HCT116 (cell line): Measurements from ENCODE around the gene CTNNA2. TPM values are rescaled to one million over a fixed set of nuclear protein-coding genes. Genes with fewer than 3 reads are reported as not detected.

Source experiments
- ATAC-seq: fragments of 200-7000 bp; cut with Tn5 transposase; 2 replicates; pipeline ENCODE4 v1.9.1; 2020; ENCODE audit warnings: mild to moderate bottlenecking, moderate library complexity
- BruUV-seq: library from RNA; stranded (reverse); fragments of 400-500 nt; replicated peaks from 2 replicates; lab custom pipeline; 2021; lab: Mats Ljungman, UMichigan
- CTCF ChIA-PET: fragments of 300-600 bp; sonication (Branson Sonifier 250); formaldehyde crosslinking; loops from one replicate; lab custom pipeline; 2021; ENCODE audit warnings: antibody characterized with exemption; lab: Charles Lee
- POLR2A ChIA-PET: fragments of 300-600, 350-600 bp; sonication (Branson Sonifier 250); formaldehyde crosslinking; loops from one replicate; lab custom pipeline; 2021; ENCODE audit warnings: antibody characterized with exemption; lab: Charles Lee
- RAD21 ChIA-PET, 2 experiments: fragments of 300-600 bp; sonication (Branson Sonifier 250); formaldehyde crosslinking; loops; one replicate each; lab custom pipeline; 2023; ENCODE audit warnings: low total read pairs in 2 of 2; ENCODE audit not compliant: uncharacterized antibody in 2 of 2, unreplicated experiment in 2 of 2, low non-redundant PET in 1 of 2; lab: Charles Lee
- DNase-seq: peaks from one replicate; pipeline ENCODE4 v3.0.0-alpha.2; 2010; ENCODE audit warnings: low read depth, low spot score
- H2AFZ ChIP-seq: fragments of 200-600 bp; shearing (Covaris generic), sonication (generic); 2 replicates; pipeline ENCODE4 v1.6.1; 2017; ENCODE audit warnings: low read depth, mixed run types, mixed read lengths, antibody characterized with exemption, low read length; ENCODE audit not compliant: poor library complexity, severe bottlenecking
- H3K27ac ChIP-seq: 2 replicates; pipeline ENCODE4 v1.5.1; 2012; ENCODE audit warnings: low read depth, low read length
- H3K27me3 ChIP-seq: fragments of 200-600 bp; sonication (generic); 2 replicates; pipeline ENCODE4 v1.6.1; 2016; ENCODE audit warnings: mixed run types, low read length, mixed read lengths; ENCODE audit not compliant: insufficient read depth
- H3K36me3 ChIP-seq, 2 experiments: fragments of 200-500 bp in 1 of 2; fragments of 200-600 bp in 1 of 2; sonication (Bioruptor generic) in 1 of 2; sonication (generic) in 1 of 2; 2 replicates each; pipeline versions ENCODE4 v1.5.1 to v1.6.1; 2014 to 2016; ENCODE audit warnings: low read length in 2 of 2, inconsistent platforms in 1 of 2, mixed read lengths in 1 of 2, mixed run types in 1 of 2; ENCODE audit not compliant: insufficient read depth in 2 of 2, control insufficient read depth in 1 of 2
- H3K4me1 ChIP-seq, 2 experiments: fragments of 200-600 bp in 1 of 2; sonication (generic) in 1 of 2; 2 replicates each; pipeline versions ENCODE4 v1.5.1 to v1.6.1; 2012 to 2017; ENCODE audit warnings: low read length in 2 of 2, inconsistent platforms in 1 of 2, mild to moderate bottlenecking in 1 of 2, mixed read lengths in 1 of 2, mixed run types in 1 of 2, moderate library complexity in 1 of 2; ENCODE audit not compliant: insufficient read depth in 2 of 2, control insufficient read depth in 1 of 2
- H3K4me2 ChIP-seq: fragments of 200-600 bp; sonication (generic); 2 replicates; pipeline ENCODE4 v1.6.1; 2017; ENCODE audit warnings: mixed run types, low read length, mixed read lengths
- H3K4me3 ChIP-seq, 2 experiments: fragments of 200-600 bp in 1 of 2; sonication (generic) in 1 of 2; replicated peaks in 1 of 2; 2 replicates each; pipeline ENCODE4 v1.5.1; 2011 to 2016; ENCODE audit warnings: low read length in 2 of 2, control low read depth in 1 of 2, low read depth in 1 of 2, mild to moderate bottlenecking in 1 of 2, mixed read lengths in 1 of 2, mixed run types in 1 of 2
- H3K79me2 ChIP-seq: fragments of 200-600 bp; sonication (generic); 2 replicates; pipeline ENCODE4 v1.6.1; 2017; ENCODE audit warnings: mild to moderate bottlenecking, mixed run types, low read length, moderate library complexity, mixed read lengths; ENCODE audit not compliant: insufficient read depth
- H3K9ac ChIP-seq: fragments of 200-600 bp; sonication (generic); 2 replicates; pipeline ENCODE4 v1.6.1; 2016; ENCODE audit warnings: low read length, mixed read lengths
- H3K9me2 ChIP-seq: fragments of 200-600 bp; sonication (generic), shearing (Covaris generic); 2 replicates; pipeline ENCODE4 v1.6.1; 2017; ENCODE audit warnings: mixed run types, mild to moderate bottlenecking, moderate library complexity; ENCODE audit not compliant: insufficient read depth
- H3K9me3 ChIP-seq, 2 experiments: fragments of 200-500 bp in 1 of 2; fragments of 200-600 bp in 1 of 2; sonication (Bioruptor generic) in 1 of 2; sonication (generic) in 1 of 2; 2 replicates each; pipeline ENCODE4 v1.6.1; 2014 to 2017; ENCODE audit warnings: low read length in 2 of 2, mixed read lengths in 2 of 2, inconsistent platforms in 1 of 2, low read depth in 1 of 2, mild to moderate bottlenecking in 1 of 2, mixed run types in 1 of 2, moderate library complexity in 1 of 2; ENCODE audit not compliant: control insufficient read depth in 1 of 2, insufficient read depth in 1 of 2
- H4K20me1 ChIP-seq: fragments of 200-600 bp; sonication (generic), shearing (Covaris generic); 2 replicates; pipeline ENCODE4 v1.6.1; 2017; ENCODE audit warnings: mixed run types, mild to moderate bottlenecking, moderate library complexity; ENCODE audit not compliant: insufficient read depth
- EGR1 ChIP-seq: IDR thresholded peaks from 2 replicates; pipeline ENCODE4 v1.6.1; 2012; ENCODE audit warnings: low read depth
- ELF1 ChIP-seq: IDR thresholded peaks from 2 replicates; pipeline ENCODE4 v1.6.1; 2012; ENCODE audit warnings: low read depth, borderline replicate concordance
- EZH2 ChIP-seq: fragments of 200-600 bp; sonication (generic); IDR thresholded peaks from 2 replicates; pipeline ENCODE4 v1.6.1; 2017; ENCODE audit warnings: antibody characterized with exemption, mixed run types
- EZH2phosphoT487 ChIP-seq: fragments of 200-600 bp; IDR thresholded peaks from 2 replicates; pipeline ENCODE4 v1.6.1; 2018; ENCODE audit warnings: antibody characterized with exemption, borderline replicate concordance
- FOSL1 ChIP-seq: IDR thresholded peaks from 2 replicates; pipeline ENCODE4 v1.6.1; 2012; ENCODE audit warnings: low read depth
- JUND ChIP-seq: IDR thresholded peaks from 2 replicates; pipeline ENCODE4 v1.6.1; 2012
- MAX ChIP-seq: IDR thresholded peaks from 2 replicates; pipeline ENCODE4 v1.6.1; 2012
- POLR2AphosphoS5 ChIP-seq: IDR thresholded peaks from 2 replicates; pipeline ENCODE4 v1.6.1; 2011; ENCODE audit warnings: mild to moderate bottlenecking, low read depth, low read length, moderate library complexity
- REST ChIP-seq: IDR thresholded peaks from 2 replicates; pipeline ENCODE4 v1.6.1; 2012; ENCODE audit warnings: low read depth
- SIN3A ChIP-seq: IDR thresholded peaks from 2 replicates; pipeline ENCODE4 v1.6.1; 2012; ENCODE audit warnings: low read depth
- YY1 ChIP-seq: IDR thresholded peaks from 2 replicates; pipeline ENCODE4 v1.6.1; 2011; ENCODE audit warnings: low read length, low read depth, moderate library complexity, mild to moderate bottlenecking; ENCODE audit not compliant: insufficient replicate concordance; ENCODE audit errors: extremely low read depth
- ZBTB33 ChIP-seq: IDR thresholded peaks from 2 replicates; pipeline ENCODE4 v1.6.1; 2011; ENCODE audit warnings: mild to moderate bottlenecking, low read length, moderate library complexity; ENCODE audit not compliant: insufficient replicate concordance; ENCODE audit errors: extremely low read depth
- ZFX ChIP-seq: fragments of 450-650 bp; IDR thresholded peaks from 2 replicates; pipeline ENCODE4 v1.6.1; 2017
- ZNF274 ChIP-seq: fragments of 200-500 bp; sonication (Bioruptor generic); IDR thresholded peaks from 2 replicates; pipeline ENCODE4 v1.6.1; 2014; ENCODE audit warnings: mild to moderate bottlenecking, low read depth, low read length, inconsistent platforms
- intact Hi-C: fragments of 100-400 bp; cut with micrococcal nuclease; formaldehyde crosslinking; loops from 2 replicates; pipeline ENCODE4 v1.10.0; 2022
- total RNA-seq: library from RNA; stranded (reverse); gene quantifications from one replicate; pipeline ENCODE4 v1.2.1, GENCODE V29; 2021; ENCODE audit not compliant: unreplicated experiment

CTNNA2 gene
- total RNA-seq, 1 experiment from 2014 or later: not detected

- no peaks in the 10 kb centered on the region for H4K20me1 ChIP-seq
- DNase-seq: no peak
Measured at GRCh38 chr2:79750321-79750720, 237.5 kb downstream of the CTNNA2 start.

More at GRCh38 chr2:79750321-79750720, 237.5 kb downstream of the CTNNA2 start:
- H3K79me2 ChIP-seq: no peaks in the 10 kb centered on the region
- no peak overlapping the region for H3K9ac ChIP-seq
- ChIA-PET RAD21 (no interaction called here), POLR2A (no interaction called here), CTCF (no interaction called here)
- no peaks in the 10 kb centered on the region for H3K9me2 ChIP-seq
- H3K27me3 ChIP-seq: no peaks in the 10 kb centered on the region
- no peak for TF ChIP-seq EZH2
- no peak for TF ChIP-seq YY1
- TF ChIP-seq ZBTB33: no peak
- TF ChIP-seq REST: no peak
- TF ChIP-seq EGR1: no peak
- no peak for TF ChIP-seq SIN3A
- no peak for TF ChIP-seq ELF1
- no peak for TF ChIP-seq ZNF274
- TF ChIP-seq ZFX: no peak
- TF ChIP-seq EZH2phosphoT487: no peak
- TF ChIP-seq MAX: no peak
- no peak for TF ChIP-seq POLR2AphosphoS5
- TF ChIP-seq FOSL1: no peak
- TF ChIP-seq JUND: no peak
- H3K4me1 ChIP-seq: no peaks in the 10 kb centered on the region
- H3K27ac ChIP-seq: no peak overlapping the region
- no peaks in the 10 kb centered on the region for H3K36me3 ChIP-seq
- BruUV-seq: no TSS peak
- no peak for ATAC-seq
- H3K4me3 ChIP-seq: no peak overlapping the region
- no peak overlapping the region for H2AFZ ChIP-seq
- H3K4me2 ChIP-seq: no peak overlapping the region
- intact Hi-C loops: no loop called here
- peaks cover 9 to 34% of the 10 kb centered on the region in 2 experiments; a peak in 2 of 4 replicates for H3K9me3 ChIP-seq
